WI38 (cell line): ENCODE data around the gene SLC16A6.
"Not testable (repeated sequence)": the region's sequence is repeated elsewhere in the genome, so short reads cannot be mapped to it uniquely, and the experiment has no call there.

Source experiments
- H3K4me3 ChIP-seq: 2 replicates; pipeline ENCODE4 v1.5.1; 2011; ENCODE audit warnings: low read depth, mild to moderate bottlenecking, control low read depth, low read length
- CTCF ChIP-seq: IDR thresholded peaks from 2 replicates; pipeline ENCODE4 v1.5.1; 2012; ENCODE audit warnings: low read depth, mild to moderate bottlenecking, control low read depth, low read length

SLC16A6 gene

GRCh38 chr17:68247445-68248198 lies 43.3 kb downstream of the SLC16A6 start, which contains the start of gene AMZ2:
AMZ2 (plus strand) TSS chr17:68248043; CDS start chr17:68250188, 2,145 bp downstream.
- H3K4me3 ChIP-seq: peak within 1 kb of the TSS; percentile 80
- no peak for TF ChIP-seq CTCF

- no peak overlapping the region for H3K4me3 ChIP-seq
- TF ChIP-seq CTCF: no peak
Observed at GRCh38 chr17:68246271-68247028, 44.5 kb downstream of the SLC16A6 start.

- TF ChIP-seq CTCF: no peak
- H3K4me3 ChIP-seq: no peak overlapping the region
Observed at GRCh38 chr17:68239632-68240366, 51.1 kb downstream of the SLC16A6 start.

GRCh38 chr17:68238871-68239253 lies 52.1 kb downstream of the SLC16A6 start:
- no peak for TF ChIP-seq CTCF
- no peak overlapping the region for H3K4me3 ChIP-seq

GRCh38 chr17:68238164-68238870 lies 52.6 kb downstream of the SLC16A6 start:
- TF ChIP-seq CTCF: no peak
- no peak overlapping the region for H3K4me3 ChIP-seq

GRCh38 chr17:68237369-68238163 lies 53.4 kb downstream of the SLC16A6 start:
- not testable (repeated sequence) for H3K4me3 ChIP-seq

- H3K4me3 ChIP-seq: not testable (repeated sequence)
Observed at GRCh38 chr17:68235336-68235791, 55.6 kb downstream of the SLC16A6 start.

GRCh38 chr17:68234726-68235335 lies 56.1 kb downstream of the SLC16A6 start:
- H3K4me3 ChIP-seq: not testable (repeated sequence)

- H3K4me3 ChIP-seq: not testable (repeated sequence)
Observed at GRCh38 chr17:68232741-68233140, 58.2 kb downstream of the SLC16A6 start.
